Gastroesophageal sphincter (tissue), 3 donors: ENCODE results near the gene XXYLT1.

Source experiments
- EP300 ChIP-seq: sonication (generic); formaldehyde crosslinking; IDR thresholded peaks from one replicate; pipeline ENCODE4 v1.6.1; 2017; ENCODE audit warnings: antibody characterized with exemption, mild to moderate bottlenecking
- POLR2A ChIP-seq, 2 donors: fragments of 450-650 bp; IDR thresholded peaks; one replicate each; pipeline ENCODE4 v1.6.1; 2017; ENCODE audit warnings: antibody characterized with exemption in 2 of 2, mild to moderate bottlenecking in 2 of 2, moderate library complexity in 1 of 2
- POLR2AphosphoS5 ChIP-seq: sonication (generic); formaldehyde crosslinking; IDR thresholded peaks from one replicate; pipeline ENCODE4 v1.6.1; 2017; ENCODE audit warnings: antibody characterized with exemption
- TF ChIP-seq, protein P1 (sequence below), 4 experiments: fragments of 200-600 bp in 2 of 4; fragments of 450-650 bp in 2 of 4; sonication (generic) in 1 of 4; IDR thresholded peaks; one replicate each; pipeline ENCODE4 v1.5.1; 2017 to 2019; ENCODE audit warnings: antibody characterized with exemption in 4 of 4, mild to moderate bottlenecking in 2 of 4, moderate library complexity in 2 of 4

DNA sequence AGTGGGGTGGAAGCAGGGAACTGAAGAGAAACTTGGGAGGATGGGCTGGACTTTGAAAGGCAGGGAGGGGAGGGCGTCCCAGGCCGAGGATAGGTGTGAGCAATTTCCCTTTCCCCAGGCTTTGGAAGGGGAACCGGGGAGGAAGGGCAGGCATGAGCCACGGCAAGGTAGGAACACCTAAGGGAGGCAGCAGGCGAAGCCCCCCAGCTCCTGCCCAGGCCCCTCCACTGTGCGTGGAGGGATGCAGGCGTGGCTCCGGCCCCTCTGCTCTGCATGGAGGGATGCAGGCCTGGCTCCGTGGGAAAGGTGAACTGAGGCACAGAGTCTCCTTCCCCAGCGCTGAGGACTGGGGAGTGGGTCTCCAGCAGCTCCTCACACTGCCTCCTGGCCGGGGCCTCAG is 236.4 kb downstream of the XXYLT1 start:
- TF ChIP-seq, protein P1, sequence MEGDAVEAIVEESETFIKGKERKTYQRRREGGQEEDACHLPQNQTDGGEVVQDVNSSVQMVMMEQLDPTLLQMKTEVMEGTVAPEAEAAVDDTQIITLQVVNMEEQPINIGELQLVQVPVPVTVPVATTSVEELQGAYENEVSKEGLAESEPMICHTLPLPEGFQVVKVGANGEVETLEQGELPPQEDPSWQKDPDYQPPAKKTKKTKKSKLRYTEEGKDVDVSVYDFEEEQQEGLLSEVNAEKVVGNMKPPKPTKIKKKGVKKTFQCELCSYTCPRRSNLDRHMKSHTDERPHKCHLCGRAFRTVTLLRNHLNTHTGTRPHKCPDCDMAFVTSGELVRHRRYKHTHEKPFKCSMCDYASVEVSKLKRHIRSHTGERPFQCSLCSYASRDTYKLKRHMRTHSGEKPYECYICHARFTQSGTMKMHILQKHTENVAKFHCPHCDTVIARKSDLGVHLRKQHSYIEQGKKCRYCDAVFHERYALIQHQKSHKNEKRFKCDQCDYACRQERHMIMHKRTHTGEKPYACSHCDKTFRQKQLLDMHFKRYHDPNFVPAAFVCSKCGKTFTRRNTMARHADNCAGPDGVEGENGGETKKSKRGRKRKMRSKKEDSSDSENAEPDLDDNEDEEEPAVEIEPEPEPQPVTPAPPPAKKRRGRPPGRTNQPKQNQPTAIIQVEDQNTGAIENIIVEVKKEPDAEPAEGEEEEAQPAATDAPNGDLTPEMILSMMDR (IDR thresholded peaks at IDR 0.05): no peak
- TF ChIP-seq POLR2A (IDR thresholded peaks at IDR 0.05) (no peak), POLR2AphosphoS5 (no peak), EP300 (no peak)
